Thoracic aorta (tissue), 2 donors: ENCODE results near the gene ADORA3. TPM values are rescaled to one million over a fixed set of nuclear protein-coding genes. Genes with fewer than 3 reads are reported as not detected.

Source experiments
- ATAC-seq: fragments of 150-250 bp; one replicate; pipeline ENCODE4 v1.8.0; 2017; ENCODE audit warnings: low read depth; ENCODE audit not compliant: insufficient number of reproducible peaks, low FRiP score
- DNase-seq: peaks from one replicate; pipeline ENCODE4 v3.0.0-alpha.2; 2020; ENCODE audit warnings: low spot score
- H3K27ac ChIP-seq, 2 donors: fragments of 200-600 bp; sonication (generic); 1 replicate in 1 of 2; 2 replicates in 1 of 2; pipeline ENCODE4 v1.5.1; 2016; ENCODE audit warnings: mild to moderate bottlenecking in 2 of 2, moderate library complexity in 2 of 2
- H3K27me3 ChIP-seq: fragments of 200-600 bp; sonication (generic); replicated peaks from 2 replicates; pipeline ENCODE4 v1.6.0; 2016; ENCODE audit warnings: mild to moderate bottlenecking; ENCODE audit not compliant: insufficient read depth
- H3K36me3 ChIP-seq: fragments of 200-600 bp; sonication (generic); one replicate; pipeline ENCODE4 v1.5.1; 2016
- H3K4me1 ChIP-seq, 2 donors: fragments of 200-600 bp; sonication (generic); 1 replicate in 1 of 2; 2 replicates in 1 of 2; pipeline versions ENCODE4 v1.5.1 to v1.6.0; 2016; ENCODE audit warnings: low read depth in 2 of 2, mild to moderate bottlenecking in 1 of 2; ENCODE audit not compliant: control insufficient read depth in 1 of 2
- H3K4me3 ChIP-seq: fragments of 200-600 bp; sonication (generic); 2 replicates; pipeline ENCODE4 v1.5.1; 2016; ENCODE audit warnings: mild to moderate bottlenecking
- H3K9me3 ChIP-seq: fragments of 200-600 bp; sonication (generic); 2 replicates; pipeline ENCODE4 v1.5.1; 2016
- CTCF ChIP-seq: fragments of 200-600 bp; sonication (generic); IDR thresholded peaks from one replicate; pipeline ENCODE4 v1.5.1; 2019; ENCODE audit warnings: antibody characterized with exemption
- total RNA-seq, 2 donors: library from RNA; depleted of rRNA; stranded (reverse); fragments of >200 nt; gene quantifications; one replicate each; pipeline versions ENCODE4 v1.1.0 to v1.2.3, GENCODE V29; 2016

Gene ADORA3
- total RNA-seq, 2 donors from 2014 or later = 6.2 to 29.5 TPM

GRCh38 chr1:111465754-111466153, 37.7 kb downstream of the ADORA3 start:
- no peak overlapping the region for H3K27ac ChIP-seq
- DNase-seq (no peak), ATAC-seq (no peak)
- no peak overlapping the region for H3K4me3 ChIP-seq
- no peaks in the 10 kb centered on the region for H3K4me1 ChIP-seq
- H3K36me3 ChIP-seq = peaks cover 8% of the 10 kb centered on the region
- no peak for TF ChIP-seq CTCF
- H3K9me3 ChIP-seq = no peaks in the 10 kb centered on the region
- H3K27me3 ChIP-seq = no peaks in the 10 kb centered on the region

DNA sequence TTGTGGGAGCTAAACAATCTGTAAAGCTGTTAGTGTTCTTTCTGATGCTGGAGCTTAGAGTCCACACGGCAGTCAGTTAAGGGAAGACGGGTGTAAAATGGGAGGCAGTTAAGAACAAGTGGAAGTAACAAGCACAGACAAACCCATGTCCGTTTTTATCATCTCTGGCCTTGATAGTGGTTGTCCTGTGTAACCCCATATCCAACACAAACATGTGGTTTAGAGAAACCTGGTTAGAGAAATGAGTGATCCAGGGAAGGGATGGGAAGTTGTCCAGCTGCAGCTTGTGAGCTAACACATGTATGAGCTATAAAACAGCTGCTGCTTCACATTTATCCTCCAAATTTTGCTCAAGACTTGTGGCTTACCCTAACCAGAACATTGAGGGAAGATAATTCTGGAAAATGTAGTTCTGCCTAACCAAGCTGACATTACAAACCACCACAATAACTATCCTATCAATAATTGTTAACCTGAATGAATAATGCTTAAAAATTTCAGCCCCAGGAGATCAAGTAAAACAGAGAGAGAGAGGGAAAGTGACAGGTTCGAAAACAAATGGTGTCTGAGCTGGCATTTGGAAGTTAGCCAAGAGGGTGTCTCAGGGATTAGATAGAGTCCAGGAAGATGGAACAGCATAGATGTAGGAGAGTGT, 40.3 kb downstream of the ADORA3 start:
- no peaks in the 10 kb centered on the region for H3K9me3 ChIP-seq
- DNase-seq (no peak), ATAC-seq (no peak)
- TF ChIP-seq CTCF = no peak
- H3K36me3 ChIP-seq = peaks cover 24% of the 10 kb centered on the region
- no peak overlapping the region for H3K4me3 ChIP-seq
- H3K27ac ChIP-seq = no peak overlapping the region
- no peaks in the 10 kb centered on the region for H3K4me1 ChIP-seq
- no peaks in the 10 kb centered on the region for H3K27me3 ChIP-seq

DNA sequence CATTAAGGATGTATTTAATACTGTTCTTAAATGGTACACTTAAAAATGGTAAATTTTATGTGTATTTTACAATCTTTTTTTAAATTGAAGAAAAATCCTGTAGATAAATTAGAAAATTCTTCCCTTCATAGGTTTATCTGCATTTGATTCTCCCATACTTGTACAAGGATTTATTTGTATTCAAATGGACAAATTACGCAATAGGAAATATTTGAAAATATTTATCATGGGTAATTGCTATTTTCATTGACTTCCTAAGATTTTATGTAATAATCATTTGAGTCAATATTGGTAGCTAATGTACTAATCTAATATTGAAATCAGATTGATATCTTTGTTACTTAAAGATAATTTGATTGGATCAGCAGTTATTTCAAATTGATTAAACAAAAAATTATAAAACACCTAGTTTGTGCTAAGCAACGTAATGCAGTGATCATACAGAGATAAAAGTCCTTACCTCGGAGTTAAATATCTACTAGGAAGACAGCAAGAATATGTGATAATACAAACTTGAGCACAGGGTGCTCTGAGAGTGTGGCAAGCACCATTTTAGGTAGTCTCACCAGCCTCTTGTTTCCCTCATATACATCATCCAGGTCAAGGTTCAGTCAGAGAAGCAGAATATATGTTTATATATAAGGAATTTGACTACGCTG, 40.9 kb downstream of the ADORA3 start:
- no peaks in the 10 kb centered on the region for H3K9me3 ChIP-seq
- ATAC-seq (no peak), DNase-seq (no peak)
- no peaks in the 10 kb centered on the region for H3K4me1 ChIP-seq
- no peak overlapping the region for H3K27ac ChIP-seq
- no peaks in the 10 kb centered on the region for H3K27me3 ChIP-seq
- no peak overlapping the region for H3K4me3 ChIP-seq
- TF ChIP-seq CTCF = no peak
- H3K36me3 ChIP-seq = peaks cover 27% of the 10 kb centered on the region

GRCh38 chr1:111461765-111462164, 41.7 kb downstream of the ADORA3 start:
- no peaks in the 10 kb centered on the region for H3K4me1 ChIP-seq
- H3K4me3 ChIP-seq = no peak overlapping the region
- peaks cover 31% of the 10 kb centered on the region for H3K36me3 ChIP-seq
- no peak overlapping the region for H3K27ac ChIP-seq
- no peaks in the 10 kb centered on the region for H3K27me3 ChIP-seq
- TF ChIP-seq CTCF = no peak
- no peaks in the 10 kb centered on the region for H3K9me3 ChIP-seq
- ATAC-seq (no peak), DNase-seq (no peak)

DNA sequence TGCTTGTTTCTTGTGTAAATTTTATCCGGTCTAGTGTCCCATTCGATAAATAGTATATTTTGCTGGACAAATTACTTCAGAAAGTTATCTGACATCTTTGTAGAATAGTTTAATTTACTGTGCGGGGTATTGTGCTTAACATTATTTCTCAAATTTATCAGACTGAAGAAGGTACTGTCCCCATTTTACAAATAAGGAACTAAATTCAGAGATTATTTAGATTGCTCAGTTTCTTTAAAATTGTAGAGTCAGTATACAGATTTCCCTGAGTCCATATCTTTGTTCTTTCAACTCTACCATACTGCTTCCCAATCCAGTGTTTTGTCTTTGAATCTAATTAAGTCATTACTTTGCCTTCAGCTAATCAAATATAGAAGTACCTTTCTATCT, 47.8 kb downstream of the ADORA3 start:
- Histone ChIP-seq H3K9me3 (no peaks in the 10 kb centered on the region), H3K27me3 (no peaks in the 10 kb centered on the region), H3K36me3 (peaks cover 25% of the 10 kb centered on the region), H3K27ac (no peak overlapping the region), H3K4me1 (peaks cover 16 to 39% of the 10 kb centered on the region in 2 donors), H3K4me3 (no peak overlapping the region)
- TF ChIP-seq CTCF = no peak
- ATAC-seq (no peak), DNase-seq (no peak)
